ENCODE measurements around the gene TMOD4.

Gene TMOD4

DNA sequence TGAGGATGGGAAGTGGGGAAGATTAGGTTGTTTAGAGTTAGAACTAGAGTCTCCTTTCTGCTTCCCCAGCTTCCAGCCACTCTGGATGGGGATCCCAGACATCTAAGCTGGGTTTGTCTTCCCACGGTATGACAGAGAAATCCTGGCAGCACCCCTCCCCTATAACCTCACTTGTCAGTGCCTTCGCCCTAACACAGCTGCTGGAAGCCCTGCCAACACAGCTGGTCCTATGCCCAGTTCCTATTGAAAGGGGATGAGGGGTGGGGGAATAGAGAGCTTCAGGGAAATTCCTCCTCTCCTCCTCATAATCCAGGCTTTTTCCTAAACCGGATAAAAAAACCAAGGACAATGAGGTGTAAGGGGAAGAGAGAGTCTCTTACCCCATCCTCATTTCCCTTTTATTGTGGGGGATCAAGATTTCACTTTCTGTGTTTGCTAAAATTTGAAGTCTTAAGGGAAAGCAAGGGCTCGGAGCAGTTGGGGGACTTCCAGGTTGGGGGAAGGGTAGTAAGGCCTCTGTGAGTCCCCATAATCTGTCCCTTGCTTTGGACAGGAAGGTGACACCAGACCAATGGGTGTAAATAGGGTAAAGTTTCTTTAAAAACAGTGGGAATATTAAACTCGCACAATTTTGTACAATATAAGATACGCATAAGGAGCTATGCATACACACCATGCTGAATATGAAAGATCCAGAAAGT is 590 bp downstream of the TMOD4 start:
- no peak for DNase-seq

DNA sequence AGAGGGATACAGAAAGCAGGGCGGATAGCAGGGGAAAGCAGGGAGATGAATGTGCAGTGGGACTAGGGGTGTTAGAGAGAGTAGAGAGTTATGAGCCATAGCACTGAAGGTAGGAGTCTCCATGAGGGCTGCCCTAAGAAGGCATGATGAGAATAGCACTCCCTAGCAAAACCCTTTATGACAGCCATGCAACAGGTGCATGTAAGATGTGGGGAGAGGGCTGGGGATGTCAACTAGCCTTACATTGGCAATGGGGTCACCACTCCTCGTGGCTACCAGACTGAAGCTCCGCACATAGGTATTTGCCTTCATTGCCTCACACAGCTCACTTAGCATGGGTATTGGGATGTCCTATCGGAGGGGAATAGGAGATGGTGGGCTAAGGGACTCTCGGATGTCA is 4.6 kb downstream of the TMOD4 start:
- no peak for DNase-seq

DNA sequence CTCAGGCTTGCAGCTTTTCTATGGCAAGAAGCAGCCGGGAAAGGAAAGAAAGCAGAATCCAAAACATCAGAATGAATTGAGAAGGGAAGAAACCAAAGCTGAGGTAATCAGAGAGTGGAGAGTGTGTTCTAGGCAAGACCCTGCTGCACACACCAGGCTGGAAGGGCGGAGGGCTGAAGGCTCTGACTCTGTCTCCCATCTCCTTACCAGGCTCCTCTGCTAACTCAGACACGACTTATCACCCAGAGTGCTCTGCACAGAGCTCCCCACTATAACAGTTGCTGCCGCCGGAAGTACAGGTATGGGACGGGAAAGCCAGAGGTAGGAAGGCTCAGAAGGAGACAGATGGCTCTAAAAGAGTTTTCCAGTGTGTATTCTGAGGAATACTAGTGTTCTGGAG is 8.7 kb downstream of the TMOD4 start:
- DNase-seq: no peak

DNA sequence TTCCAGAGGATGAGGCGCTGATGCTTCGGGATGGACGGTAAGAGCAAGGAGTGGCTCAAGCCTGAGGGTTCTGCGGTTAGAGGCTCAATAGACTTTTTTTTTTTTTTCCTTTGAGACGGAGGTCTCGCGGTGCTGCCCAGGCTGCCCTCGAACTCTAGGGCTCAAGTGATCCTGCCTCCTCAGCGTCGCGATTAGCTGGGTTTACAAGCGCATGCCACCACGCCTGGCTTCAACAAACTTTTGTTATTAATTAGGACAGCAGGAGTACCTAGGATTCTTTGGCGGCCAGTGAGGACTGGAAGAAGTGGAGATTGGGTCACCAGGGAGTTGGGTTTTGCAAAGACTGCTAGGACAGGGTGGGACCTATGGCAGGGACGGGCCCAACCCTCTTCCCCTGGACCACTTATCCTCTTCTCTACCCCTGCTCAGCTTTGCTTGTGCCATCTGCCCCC is 9.2 kb downstream of the TMOD4 start:
- DNase-seq: no peak

DNA sequence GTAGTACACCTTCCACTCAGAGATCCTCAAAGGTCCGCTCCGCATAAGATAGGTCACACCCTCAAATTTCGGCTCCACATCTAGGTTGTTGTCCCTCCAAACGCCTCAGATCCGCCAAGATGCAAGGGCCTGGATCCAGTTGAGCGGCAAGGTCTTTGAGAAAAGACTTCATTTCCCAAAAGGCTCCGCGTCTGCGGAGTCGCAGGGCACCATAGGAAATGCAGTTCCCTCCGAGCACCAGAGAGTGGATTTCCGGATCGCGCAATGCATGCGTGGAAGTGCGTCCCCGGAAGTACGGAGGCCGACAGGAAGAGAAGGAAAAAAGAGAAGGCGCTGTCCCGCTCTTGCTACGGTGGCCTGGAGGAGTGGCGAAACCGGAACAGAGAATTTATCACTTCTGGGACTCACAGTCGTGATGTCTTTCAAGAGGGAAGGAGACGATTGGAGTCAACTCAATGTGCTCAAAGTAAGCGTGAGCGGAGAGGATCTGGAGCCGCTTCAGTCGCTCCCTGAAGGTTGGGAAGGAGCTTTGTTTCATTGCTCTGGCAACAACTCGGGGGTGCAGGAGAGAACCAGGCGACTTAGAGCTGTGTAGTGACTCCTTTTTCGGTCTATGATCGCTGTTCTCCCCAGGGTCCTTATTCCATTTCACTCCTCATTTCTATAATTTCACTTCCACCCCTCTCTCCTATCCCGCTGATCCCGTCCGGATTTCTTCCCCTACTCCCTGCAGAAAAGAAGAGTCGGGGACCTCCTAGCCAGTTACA is 9.9 kb downstream of the TMOD4 start, which contains the start of the genes LYSMD1 and SCNM1:
Gene LYSMD1 (minus strand): TSS at position 165 of the 767 bp plus-strand sequence. CDS start 644 bp downstream, outside the sequence.
Gene SCNM1 (plus strand): TSS at position 407 of the 767 bp plus-strand sequence. CDS start 9 bp downstream, at position 416.
- DNase-seq: peak; percentile 99

DNA sequence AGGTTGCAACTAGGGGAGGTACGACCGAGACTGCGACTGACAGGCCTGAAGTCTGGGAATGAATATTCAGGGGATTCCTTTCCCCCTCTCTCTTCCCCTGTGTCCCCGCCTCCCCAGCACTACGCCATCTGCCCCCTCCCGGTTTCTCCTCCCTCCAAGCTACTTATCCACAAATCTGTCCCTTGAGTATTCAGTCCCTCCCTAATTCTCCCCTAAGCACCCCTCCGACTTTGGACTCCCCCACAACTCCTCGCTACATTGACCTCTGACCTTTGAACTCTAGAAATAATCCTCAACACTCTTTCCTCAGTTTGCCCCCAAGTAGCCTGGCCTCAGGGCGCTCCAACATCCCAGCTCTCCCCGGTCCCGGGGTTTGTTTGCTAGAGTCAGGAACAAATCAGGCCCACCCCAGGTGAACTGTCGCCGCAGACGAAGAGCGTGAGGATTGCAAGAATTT is 10.5 kb downstream of the TMOD4 start:
- DNase-seq: peak; percentile 51

DNA sequence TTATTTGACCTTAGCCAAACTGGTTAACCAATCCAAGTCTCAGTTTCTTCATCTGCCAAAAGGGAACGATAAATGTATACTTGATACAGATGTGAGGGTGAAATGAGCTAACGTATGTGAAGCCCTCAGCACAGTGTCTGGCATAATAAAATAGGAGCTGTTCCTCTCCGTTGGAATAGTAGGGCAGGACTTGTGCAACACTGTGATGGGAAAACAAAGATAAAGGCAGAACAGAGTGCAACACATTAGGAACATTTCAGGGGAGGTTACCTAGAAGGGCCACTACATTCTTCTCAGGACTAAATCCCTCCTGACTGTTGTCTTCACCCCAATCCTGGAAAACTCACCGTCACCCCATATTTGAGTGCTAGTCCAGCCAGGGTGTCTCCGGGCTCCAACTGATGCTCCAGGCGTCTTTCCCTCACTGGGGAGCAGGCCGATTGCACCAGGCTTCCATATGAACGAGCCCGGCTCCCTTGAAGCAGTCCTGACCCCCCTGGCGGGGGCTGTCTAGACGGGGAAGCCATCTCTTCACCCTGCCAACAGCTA is 11.0 kb downstream of the TMOD4 start:
- DNase-seq: no peak

DNA sequence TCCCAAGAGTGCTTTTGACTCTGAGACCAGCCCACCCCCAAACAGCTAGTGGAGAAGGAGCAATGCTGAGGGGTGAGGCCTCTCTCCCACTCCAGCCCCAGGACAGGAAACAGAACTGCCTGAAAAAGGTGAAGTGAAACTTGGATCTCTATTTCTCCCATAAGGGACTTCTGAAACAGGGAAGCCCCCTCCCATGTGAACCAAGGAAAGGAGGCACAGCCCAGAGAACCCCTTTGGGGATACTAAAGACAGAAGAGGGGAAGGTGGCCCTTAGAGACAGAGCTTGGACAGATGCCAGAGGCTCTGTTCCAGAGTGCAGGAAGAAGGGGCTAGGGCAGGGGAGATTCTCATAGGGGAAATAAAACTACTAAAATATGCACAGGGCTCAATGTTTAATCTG is 16.4 kb downstream of the TMOD4 start:
- DNase-seq: no peak

DNA sequence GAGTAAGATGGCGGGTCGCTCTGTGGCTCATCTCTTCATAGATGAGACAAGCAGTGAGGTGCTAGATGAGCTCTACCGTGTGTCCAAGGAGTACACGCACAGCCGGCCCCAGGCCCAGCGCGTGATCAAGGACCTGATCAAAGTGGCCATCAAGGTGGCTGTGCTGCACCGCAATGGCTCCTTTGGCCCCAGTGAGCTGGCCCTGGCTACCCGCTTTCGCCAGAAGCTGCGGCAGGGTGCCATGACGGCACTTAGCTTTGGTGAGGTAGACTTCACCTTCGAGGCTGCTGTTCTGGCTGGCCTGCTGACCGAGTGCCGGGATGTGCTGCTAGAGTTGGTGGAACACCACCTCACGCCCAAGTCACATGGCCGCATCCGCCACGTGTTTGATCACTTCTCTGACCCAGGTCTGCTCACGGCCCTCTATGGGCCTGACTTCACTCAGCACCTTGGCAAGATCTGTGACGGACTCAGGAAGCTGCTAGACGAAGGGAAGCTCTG is 17.0 kb downstream of the TMOD4 start:
- no peak for DNase-seq

DNA sequence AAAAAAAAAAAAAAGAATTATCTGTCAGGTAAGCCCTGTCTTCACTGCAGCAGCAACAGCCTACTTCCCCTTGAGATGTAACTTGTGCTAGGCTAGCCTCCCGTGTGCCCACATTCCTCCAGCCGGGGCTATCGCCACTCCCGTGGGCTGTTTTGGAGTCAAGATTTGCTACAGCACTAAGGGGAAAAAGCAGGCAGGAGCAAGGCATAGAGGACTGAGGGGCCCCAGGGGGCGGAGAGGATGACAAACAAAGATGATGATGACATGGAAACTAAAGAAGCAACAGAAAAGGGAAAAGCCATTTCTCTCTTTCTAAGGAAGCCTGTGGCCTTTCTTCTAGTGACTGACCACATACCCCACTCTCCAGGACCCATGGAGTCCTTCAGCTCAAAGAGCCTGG is 17.5 kb downstream of the TMOD4 start:
- DNase-seq: no peak

DNA sequence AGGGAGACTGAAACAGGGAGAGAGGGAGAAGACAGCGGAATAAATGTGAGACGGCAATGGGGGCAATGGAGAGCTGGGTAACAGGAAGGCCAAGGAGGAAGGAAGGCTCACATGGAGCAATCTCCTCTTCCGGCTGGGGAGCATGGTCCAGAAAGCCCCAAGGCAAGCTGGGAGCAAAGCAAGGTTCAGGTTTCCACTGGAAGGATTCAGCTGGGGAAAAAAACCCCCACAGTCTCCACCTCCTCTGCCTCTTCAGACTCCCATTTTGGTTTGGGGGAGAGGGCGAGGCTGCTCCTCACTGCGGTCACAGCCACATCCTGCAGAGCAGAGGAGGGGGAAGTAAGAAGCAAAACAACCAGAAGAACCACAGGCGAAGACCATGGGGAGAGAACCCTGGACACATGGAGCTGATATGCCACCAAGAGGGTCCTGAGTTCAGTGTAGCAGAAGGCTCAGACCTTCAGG is 18.7 kb downstream of the TMOD4 start:
- no peak for DNase-seq

DNA sequence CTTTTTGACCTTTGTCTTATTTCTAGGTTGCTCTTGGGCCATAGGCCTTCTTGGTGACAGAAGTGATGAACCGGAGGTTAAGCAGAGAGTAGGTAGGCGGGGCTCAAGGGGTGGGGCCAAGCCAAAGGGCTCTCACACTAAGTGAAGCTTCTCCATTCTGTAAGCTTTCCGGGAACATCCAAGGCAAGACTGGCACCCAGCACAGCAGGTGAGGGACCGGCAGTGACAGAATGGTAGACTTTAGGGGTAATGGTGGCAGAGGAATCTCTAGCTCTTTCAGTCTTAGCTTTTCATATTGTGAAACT is 19.3 kb downstream of the TMOD4 start, which contains the start of gene TNFAIP8L2:
Gene TNFAIP8L2 (plus strand): TSS at position 135 of the 305 bp plus-strand sequence. CDS start 2,049 bp downstream, outside the sequence.
- DNase-seq: no peak

DNA sequence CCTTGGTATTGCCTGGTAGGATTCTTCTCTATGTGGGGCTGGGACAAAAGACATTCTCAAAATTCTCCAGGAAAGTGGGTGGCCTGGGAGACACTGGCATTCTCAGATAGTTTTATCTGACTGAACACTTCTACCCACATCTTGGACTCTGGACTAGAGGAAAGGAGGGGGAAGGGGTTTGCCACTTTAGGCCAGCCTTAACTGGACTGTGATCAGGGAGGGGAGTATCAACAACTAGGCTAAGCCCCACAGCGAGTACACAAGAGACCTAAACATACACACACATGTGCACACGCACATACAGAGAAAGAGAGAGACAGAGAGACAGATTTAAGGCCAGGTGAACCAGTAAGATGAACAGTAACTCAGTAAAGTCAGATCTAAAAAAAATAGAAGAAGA is 28.1 kb downstream of the TMOD4 start:
- no peak for DNase-seq

DNA sequence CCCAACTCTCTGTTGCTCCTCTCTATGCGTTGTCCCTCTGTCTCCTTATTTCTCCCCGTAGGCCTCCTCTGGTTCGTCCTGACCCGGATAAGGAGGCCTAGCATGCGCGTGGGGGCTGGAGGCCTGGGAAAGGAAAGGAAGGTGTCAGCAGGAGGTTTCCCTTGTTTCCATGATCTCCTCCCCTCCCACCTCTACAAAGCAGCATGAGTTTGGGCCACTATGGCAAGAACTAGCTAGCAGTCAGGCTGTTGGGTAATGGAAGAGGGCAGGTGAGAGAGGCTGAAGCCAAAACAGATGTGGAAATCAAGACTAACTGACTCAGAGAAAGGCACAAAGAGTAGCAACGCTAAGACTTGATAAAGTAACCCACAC is 28.7 kb downstream of the TMOD4 start:
- no peak for DNase-seq

DNA sequence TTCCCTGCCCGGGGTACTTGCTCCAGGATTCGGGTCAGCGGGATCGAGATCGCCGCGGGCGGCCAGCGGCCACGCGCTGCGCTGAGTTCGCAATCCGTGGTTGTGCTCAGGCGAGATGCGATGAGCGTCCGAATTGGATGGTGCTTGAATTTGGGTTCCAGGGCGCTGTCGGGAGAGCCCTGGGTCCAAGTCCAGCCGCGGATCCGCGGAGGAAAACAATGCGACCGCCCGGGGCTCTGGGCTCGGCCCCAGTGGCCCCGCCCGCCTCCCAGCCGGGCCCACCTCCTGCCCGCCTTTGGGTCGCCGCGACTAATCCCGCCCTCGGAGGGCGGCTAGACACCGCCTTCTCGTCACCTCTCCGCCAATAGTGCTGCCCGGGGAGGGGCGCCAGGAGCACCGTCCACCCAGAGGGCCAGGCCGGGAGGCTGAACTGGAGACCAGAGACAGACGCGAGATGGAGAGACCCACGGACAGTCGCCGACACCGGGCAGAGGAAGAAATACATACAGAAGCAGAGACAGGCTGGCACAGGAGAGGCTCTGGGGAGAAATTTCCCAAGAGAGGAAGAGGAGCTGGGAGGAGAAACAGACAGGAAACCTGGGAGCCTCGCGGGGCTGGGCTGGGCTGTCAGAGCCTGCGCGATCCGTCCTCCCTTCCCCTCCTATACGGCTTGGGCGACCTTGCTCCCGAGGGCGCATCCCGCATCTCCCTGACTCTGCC is 29.2 kb downstream of the TMOD4 start, which contains the start of gene SEMA6C:
Gene SEMA6C (minus strand): TSS at position 220 of the 720 bp plus-strand sequence. CDS start 4,010 bp downstream, outside the sequence.
- DNase-seq: peak; percentile 84

DNA sequence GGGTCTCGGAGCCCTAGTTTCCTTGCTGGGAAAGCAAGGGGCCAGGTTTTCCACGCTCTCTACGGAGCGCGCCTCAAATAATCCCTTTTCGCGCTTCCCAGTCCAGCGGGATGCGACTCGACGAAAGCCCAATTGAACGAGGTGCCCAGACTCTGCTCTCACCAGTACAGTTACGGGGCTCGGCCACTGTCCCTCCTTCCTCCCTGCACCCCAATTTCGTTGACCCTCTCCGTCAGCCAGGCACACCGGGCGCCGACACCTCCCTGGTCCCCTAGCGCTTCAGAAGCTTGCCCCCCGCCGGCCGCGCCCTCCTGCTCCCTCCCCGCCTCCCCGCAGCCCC is 29.7 kb downstream of the TMOD4 start:
- DNase-seq: no peak

DNA sequence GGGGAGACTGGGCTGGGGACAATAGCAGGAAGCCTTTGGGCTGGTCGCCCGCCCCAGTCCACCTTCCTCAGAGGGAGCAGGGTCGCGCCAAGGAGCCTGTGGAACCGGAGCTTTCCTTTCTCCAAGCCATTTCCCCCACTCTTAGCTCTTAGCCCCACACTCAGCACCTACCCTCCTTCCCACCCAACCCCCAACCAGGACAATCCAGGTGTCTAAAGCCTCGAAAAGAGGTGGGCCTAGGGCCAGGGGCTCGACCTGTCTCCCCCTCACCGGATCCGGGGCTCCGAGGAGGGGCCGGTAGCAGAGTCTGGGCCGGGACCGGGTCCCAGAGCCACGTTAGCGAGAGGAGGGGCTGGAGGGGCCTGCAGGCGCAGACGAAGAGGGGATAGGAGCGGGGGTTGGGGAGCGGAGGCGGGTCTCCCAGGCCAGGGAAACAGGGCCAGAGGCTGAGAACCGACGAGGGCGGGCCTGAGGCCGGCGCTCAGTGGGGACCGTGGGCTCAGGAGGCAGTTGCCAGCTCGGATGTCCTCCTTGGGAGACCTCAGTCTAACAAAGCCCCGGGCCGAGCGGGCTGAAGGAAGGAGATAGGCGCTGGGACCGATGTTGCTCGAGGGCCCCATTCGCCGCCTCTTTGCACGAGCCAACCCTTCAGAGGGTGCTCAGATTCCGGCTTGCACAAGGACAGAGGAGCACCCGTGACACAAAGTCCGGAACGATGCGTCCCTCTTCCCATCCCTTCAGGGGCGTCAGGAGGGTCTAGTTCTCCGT is 30.3 kb downstream of the TMOD4 start:
- DNase-seq: no peak

DNA sequence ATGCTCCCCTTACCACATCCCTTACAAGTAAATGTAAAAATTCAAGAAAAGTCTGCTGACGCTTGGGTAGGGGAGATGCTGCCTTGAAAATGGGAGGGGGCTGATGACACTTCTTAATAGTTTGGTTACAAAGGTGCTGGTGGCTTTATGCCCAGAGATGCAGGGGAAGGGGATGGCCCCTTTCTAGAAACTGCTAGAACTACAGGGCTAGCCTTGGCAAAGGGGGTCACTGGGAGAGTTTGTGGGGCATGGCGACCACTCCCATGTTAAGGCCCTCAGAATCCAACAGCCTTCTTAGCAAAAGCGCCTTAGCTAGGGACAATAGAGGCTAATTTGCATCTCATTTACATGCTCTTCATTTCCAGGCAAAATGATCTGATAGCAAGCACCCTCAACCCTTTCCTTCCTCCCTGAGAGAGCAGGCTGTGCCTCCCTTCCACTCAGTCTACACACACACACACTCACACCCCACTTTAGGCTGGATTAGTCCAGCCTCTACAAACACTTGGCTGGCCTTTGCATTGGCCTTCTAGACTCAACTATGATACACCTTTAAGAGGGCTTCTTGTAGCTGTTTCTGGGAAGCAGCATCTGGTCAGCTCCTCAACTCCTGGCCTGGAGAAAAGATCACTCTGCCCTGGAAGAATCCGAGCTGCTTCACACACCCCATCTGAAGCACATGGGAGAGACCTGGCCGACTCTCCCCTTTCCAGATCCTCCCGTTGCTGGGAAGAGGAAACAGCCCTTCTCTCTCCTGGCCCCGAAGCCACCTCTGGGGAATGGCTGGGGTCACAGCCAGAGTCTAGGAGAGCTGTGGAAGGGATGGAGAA is 31.1 kb downstream of the TMOD4 start:
- no peak for DNase-seq

DNA sequence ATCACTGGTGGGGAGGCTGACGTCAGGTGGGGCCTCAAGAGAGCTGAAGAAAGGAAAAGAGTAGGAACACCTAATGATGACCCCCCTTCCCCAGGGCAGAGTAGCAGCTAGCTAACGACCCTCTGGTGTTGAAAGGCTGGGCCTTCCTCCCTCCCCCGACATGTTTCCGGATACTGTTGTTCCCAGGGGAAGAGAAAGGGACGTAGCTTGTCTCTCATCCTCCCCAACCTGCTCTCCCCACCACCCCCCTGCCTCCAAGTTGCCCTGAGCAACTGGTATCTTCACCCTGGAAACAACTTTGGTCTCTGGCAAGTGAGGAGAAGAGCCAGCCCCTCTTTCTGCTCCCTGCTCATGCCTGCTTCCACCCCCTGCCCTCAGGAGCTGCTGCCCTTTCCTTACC is 31.8 kb downstream of the TMOD4 start:
- no peak for DNase-seq

DNA sequence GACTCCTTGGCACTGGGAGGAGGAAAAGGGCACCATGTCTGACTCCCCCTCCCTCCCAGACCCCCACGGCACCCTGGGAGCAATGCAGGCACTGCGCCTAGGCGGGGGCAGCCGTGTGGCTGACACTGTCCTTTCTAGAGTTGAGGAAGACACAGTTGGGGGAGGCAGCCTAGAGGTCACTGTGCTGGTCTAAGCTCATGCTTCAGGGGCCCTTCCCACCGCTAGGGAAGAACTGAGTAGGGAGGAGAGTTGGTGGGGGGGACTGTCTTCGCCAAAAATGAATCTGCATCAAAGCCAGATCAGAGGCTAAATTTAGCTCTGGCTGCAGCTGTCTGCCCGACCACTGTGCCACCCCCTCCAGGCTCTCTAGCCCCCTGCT is 32.7 kb downstream of the TMOD4 start:
- DNase-seq: no peak

DNA sequence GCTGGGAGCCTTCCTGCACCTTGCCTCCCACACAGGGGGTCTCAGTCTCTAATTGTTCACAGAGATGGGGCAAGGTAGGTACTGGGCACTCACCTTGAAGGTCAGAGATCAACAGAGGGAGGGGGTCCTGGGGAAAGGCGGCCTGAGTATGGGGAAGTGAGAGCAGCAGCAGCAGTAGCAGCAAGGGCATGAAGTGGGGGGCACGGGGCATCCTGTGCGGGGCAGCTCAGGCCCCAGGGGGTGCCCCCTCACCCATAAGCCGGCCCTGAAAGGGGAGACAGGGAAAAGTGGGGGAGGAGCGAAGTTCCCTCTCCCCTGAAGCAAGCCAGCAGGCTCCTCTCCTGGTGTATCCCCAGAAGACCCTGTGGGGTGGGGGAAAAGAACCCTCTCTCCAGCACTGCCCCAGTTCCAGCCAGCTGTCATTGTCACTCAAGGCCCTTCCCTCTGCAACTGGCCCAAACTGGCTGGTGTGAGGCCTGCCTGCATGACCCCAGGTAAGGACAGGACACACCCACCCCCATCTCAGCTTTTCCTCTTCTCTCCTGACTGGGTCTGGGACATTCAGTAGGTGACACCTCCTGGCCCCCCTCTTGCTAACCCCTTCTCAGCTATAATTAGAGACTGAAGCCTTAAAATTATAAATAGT is 33.2 kb downstream of the TMOD4 start:
- DNase-seq: no peak

All from NCI-H1694 (cell line).